NCI-H187 treated with DMSO at 0.1 percent for 48 hours (cell line): ENCODE results near the gene COL4A6.

Source experiments
- DNase-seq: peaks from one replicate; lab custom pipeline; 2025; lab: John Stamatoyannopoulos, UW

The COL4A6 gene

DNA sequence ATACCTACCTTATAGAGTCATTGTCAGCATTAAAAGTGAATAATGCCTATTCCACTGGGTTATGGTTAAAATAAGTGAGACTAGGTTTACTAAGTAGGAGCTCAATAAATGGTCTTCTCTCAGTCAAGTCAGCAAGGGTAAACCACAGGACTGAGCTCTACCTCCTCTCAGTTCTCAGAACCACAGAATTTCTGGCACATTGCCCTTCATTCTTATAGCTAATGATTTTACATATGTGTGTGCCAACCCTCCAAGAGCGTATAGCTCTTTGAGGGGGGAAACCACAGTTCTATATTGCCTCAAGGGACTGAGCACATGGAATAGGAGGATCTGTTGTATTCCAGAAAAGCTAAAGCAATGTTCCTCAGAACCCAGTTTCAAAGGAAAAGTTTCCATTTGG is 221.8 kb downstream of the COL4A6 start:
- DNase-seq, result no peak

- no peak for DNase-seq
Measured at GRCh38 chrX:108211301-108211700, 226.9 kb downstream of the COL4A6 start.

DNA sequence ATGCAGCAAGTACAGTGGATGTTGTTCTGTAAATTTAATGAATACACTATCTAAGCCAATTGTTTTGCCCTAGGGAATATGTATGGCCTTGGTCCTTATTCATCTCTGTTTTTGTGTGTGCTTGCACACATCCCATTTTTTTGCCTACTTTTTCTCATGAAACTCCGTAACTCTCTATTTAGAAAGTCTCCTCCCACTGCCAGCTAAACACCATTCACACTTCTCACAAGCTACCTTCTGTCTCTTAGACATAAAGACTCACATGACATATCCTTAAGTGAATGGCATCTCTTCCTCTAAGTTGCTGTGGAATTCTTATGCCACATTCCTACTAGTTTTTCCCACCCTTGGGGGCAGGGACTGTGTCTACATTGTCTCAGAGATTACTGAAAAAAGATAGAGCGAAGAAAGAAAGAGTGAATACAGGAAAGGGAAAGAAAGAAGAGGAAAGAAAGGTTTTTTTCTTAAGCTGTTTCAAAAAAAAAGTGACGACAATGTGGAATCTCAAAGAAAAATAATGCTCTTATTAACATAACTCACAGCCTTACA is 229.1 kb downstream of the COL4A6 start:
- DNase-seq, result no peak

DNA sequence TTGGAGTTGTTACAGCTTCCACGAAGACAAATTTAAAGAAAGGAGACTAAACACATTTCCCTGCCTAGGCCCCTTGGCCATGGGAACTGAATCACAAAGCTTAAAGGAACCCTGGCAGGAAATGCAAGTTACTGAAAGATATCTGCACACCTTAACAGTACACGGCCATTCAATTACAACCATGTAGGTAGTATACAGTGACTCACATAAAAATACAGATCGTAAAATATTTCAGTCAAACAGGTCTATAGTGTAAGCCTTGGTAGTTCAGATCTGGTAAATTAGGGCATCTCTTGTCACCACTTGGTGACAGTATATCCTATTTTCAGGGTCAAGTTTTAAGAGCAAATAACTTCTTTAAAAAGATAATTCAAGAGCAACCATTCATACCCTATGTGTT is 234.7 kb downstream of the COL4A6 start:
- DNase-seq, result no peak

DNA sequence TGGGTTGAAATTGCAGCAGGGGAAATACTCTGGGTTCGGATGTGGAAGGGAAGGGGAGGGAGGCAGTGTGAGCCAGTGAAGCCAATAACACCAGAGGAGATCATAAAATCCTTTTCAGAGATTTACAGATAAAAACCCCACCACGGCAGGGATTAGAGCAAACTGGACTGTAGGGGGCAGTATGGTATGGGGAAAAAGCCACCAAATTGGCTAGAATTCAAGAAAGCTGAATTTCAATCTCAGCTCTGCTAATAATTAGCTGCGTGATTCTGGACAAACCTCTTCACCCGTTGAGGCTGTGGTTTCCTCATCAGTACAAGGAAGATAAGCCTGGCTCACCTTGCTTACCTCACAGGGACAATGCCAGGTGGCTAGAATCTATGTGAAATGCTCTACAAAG is 238.5 kb downstream of the COL4A6 start:
- DNase-seq, result no peak

DNA sequence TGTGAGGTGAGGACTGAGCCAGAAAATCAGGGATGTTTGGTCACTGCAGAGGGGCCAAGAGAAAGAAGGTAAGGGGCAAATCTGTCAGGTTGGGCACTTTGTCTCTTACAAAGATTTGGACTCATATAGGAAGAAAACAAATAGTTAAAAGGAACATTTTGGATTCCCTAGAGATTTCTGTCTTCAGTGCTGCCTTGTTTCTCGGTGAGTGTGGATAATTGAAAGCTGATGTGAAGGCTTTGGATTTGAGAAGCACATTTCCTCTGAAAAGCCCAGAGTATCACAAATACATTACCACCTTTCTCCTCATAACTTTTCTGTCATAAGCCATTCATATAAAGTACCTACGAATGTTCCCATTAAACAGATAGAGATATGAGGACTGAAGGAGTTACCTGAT is 239.2 kb downstream of the COL4A6 start:
- no peak for DNase-seq

DNA sequence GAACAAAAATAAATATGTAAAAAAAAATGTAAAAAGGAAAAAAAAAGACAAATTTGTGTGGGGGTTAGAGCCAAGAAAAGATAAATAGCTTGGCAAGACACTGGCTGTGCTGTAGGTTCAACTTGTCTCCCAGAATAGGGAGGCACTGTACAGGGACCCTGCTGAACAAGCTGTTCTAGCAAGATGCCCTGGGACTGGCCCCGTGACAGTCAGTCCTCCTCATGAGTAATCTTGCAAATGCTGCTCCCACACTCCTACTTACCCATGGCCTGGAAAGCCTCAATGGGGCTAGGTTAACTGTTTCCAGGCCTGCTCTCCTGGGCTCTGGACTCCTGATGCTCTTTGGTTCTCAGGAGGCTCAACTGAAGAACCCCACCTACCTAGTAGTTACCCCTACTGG is 239.8 kb downstream of the COL4A6 start:
- DNase-seq, result no peak

GRCh38 chrX:108186811-108187210 is 251.4 kb downstream of the COL4A6 start:
- DNase-seq, result no peak

GRCh38 chrX:108178143-108178498 is 260.1 kb downstream of the COL4A6 start:
- no peak for DNase-seq

DNA sequence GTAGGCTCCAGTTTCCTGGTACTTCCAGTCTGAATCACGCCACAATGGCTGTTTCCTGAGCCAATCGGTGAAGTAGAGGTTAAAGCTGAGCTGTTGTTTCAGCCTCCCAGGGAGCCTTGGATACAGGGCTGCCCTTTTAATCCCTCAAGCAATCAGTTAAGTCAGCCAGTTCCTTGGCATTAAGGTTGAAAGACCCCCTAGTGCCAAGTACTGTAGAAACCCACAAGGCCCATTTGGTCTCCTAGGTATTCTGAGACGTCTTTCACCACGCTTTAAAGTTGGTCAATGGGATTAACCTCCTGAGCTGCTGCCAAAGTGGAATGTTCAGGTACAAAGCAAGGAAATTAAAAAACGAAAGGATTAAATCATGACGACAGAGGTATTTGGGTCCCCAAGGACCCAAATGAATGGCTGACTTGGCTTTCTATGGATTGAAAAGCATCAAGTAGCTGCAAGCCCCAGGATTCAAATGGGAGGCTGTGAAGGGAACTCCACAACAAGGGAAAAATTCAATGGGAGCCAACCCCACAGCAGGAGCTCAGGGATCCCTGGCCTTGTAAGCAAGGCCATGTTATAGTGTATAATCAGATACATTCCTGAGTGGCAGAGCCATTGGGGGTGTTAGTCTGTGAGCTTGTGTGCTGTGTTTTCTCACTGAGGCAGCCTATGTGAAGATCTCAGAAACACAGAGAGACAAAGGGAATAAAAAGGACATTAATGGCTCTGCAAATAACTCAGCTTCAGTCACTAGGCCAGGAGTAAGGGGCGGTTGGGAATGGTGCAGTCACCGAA is 260.7 kb downstream of the COL4A6 start:
- DNase-seq, result no peak

DNA sequence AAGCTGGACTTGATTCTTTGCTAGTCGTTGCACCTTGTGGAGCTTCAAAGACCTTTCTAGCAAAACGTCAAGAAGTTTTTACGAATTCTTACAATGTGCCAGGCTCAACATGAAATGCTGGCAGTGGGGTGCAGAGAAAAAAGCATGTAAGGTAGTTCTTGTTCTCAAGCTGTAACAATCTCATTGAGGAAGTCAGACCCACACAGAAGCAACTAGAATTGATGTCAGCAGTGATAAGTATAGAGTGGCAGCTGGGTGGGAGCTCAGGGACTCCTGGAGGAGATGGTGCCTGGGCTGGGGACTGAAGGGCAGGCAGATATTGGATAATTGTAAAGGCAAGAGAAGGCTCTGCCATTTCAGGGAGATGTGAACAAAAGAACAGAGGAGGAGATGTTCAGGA is 264.3 kb downstream of the COL4A6 start:
- DNase-seq, result no peak

GRCh38 chrX:108171671-108172070 is 266.6 kb downstream of the COL4A6 start:
- DNase-seq, result no peak

DNA sequence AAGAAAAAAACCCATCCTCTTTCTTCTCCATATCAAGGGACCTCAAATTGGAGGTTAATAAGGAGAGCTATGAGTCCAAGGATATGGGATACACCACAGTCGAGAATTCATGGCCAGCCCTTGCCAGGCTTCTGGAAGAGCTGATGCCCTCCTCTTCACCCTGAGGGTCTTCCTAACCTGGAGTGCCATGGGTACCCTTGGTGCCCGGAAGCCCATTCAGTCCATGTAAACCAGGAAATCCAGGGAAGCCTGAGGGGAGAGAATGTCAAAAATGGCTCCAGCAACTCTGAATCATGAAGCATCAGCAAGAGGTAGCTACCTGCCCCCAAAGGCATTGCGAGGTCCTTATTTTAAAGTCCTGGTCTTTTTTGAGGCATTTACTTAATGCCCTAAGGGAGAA is 268.5 kb downstream of the COL4A6 start:
- no peak for DNase-seq

DNA sequence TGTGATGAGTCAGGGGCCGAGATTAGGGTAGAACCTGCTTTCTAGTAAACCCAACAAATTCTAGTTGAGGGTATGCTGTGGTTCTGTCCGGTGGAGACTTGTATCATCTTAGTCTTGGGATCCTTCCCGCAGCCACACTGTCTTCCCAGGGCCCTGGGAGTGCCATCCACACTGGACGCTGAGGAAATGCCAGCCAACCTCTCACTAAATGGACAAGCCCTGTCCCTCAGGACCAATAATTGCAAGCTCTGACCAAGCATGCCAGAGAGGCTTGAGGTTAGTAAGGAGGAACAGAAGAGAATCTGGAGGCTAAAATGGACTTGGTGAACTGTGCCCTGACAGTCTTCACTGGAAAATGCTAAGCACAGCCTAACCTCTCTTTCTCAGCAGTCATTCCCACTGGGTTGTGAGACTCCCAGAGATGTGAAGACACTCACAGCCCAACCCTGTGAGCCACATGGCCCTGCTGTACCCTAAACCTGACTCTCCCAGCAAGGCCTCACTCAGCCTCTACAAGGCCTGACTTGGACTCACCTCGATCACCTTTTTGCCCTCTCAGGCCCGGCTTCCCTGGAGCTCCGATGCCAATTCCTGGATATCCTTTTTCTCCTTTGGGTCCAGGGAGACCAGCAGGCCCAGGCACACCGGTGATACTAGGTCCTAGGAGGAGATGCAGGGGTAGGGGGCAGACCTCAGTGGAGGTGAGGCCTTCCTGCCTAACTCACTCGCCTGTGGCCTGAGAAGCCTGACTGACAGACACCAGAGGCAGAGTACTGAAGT is 269.1 kb downstream of the COL4A6 start:
- DNase-seq, result no peak

GRCh38 chrX:108167211-108167872 is 270.9 kb downstream of the COL4A6 start:
- DNase-seq, result no peak

DNA sequence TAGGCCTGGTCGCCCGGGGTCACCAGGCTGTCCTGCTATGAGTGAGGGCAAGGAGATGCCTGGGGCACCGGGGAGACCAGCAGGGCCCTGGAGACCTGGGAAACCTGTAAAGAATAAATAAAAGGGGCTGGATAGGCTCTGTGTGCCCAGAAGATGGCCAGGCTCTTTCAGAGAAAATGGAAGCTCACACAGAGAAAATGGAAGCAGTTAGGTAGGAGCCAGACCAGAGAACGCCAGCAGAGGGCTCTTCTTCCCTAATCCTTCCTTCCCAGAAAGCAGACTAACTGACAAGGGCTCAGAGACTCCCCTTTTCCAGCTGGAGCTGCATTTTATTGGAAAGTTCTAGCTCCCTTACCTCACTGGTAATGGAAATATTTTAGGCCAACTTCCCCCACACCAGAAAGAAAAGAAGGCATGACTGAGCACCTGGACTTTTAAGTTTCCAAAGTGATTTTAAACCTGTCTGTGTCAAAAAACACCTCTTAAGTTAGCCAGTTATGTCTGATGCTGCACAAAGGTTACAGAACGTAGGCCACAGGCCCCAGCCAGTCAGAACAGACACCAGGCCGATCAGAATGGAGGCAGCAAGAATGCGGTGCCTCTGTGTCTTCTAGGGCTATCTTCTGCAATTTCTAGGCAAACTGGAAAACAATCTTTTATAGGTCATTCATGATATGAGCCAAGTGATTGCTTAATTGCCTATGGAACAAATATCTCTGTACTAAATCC is 272.7 kb downstream of the COL4A6 start:
- DNase-seq, result no peak

GRCh38 chrX:108163333-108164082 is 274.7 kb downstream of the COL4A6 start:
- DNase-seq, result no peak

GRCh38 chrX:108162265-108162664 is 276.0 kb downstream of the COL4A6 start:
- no peak for DNase-seq

GRCh38 chrX:108160309-108160708 is 277.9 kb downstream of the COL4A6 start:
- no peak for DNase-seq

DNA sequence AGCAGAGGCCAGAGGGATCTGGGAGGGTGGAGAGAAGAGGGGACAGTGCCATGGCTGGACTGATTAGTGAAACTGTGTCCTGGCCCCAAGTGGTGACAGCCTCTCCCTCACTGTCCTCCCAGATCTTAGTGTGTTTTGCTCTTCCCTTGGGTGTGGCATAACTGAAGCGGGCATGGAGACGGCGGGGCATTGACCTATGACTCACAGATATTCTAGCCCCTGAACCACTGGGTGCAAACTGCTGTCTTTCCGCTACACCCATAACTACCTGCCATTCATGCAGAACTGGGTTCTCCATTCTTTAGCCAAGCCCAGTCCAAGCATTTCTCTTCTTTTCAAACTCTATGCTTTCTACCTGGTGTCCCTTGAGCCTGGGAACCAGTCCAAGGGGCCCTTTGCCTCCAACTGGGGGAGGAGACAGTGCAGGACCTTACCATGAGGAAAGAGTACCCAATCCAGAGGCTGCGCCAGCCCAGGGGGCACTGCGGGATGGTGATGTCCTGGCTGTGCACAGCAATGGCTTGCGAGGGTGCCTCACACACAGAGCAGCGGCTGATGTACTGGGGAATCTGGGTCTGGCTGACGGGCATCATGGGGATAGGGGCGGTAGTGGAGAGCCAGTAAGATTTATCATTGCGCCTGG is 279.1 kb downstream of the COL4A6 start:
- no peak for DNase-seq

- no peak for DNase-seq
Measured at GRCh38 chrX:108157628-108158027, 280.6 kb downstream of the COL4A6 start.
